D721Med (cell line): ENCODE measurements around the gene MKI67.

Source experiments
- DNase-seq: peaks from one replicate; pipeline ENCODE4 v3.0.0; 2011; ENCODE audit warnings: low spot score; ENCODE audit not compliant: insufficient read length
- FAIRE-seq: peaks from 2 replicates; lab custom pipeline; 2011; peaks lifted over from hg19 to GRCh38; lab: Jason Lieb, UNC
- CTCF ChIP-seq: IDR thresholded peaks from 2 replicates; pipeline ENCODE4 v1.5.1; 2012; ENCODE audit warnings: mild to moderate bottlenecking, control low read depth; ENCODE audit not compliant: insufficient read depth; ENCODE audit errors: missing control alignments

Gene MKI67

DNA sequence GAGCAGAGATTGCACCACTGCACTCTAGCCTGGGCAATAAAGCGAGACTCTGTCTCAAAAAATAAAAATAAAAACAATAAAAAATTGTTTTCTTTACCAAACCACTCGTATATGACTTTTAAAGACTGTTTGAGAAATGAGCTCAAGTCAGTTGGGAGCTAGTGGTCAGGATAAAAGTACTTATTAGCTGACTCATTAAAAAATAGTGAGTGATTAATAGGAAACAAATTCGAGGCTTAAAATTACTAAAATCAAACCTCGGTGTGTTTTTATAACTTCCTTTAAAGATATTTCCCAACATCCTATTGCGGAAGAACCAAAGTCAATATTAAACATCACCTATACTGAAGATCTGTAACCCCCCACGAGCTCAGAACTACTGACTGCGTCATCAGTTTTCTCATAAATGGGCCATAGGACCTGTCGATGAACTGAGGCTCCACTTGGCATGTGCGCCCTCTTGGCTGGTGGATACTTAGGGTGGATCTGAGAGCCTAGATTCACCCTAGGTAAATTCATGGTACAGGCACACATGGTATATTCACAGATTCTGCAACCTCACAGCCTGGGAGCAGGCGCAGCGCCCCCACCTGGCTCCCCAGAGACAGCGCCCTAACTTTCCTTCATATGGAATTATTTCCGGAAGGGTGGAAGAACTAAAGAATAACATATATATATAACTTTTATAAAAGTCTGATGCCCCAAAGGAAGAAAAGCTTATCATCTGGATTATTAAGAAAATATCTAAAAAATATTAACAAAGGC is 9.2 kb downstream of the MKI67 start:
- FAIRE-seq (no peak), DNase-seq (no peak)
- TF ChIP-seq CTCF: no peak

DNA sequence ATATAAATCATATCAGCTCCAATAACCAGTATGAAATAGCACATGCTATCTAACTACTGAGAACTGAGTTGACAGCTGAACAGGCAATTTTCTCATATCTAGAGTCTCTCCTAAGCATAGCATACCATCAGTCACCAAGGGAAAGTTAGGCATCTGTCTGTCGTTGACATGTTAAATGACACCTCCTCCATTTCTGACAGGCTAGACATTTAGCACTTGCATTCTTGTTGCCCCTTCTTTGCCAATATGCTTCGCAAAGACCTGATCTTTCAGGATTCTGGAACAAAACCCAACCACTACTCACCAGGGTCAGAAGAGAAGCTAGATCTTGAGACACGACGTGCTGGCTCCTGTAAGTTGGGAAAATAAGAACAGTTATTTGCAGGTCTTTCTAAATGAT is 10.0 kb downstream of the MKI67 start:
- DNase-seq (no peak), FAIRE-seq (no peak)
- TF ChIP-seq CTCF: no peak

DNA sequence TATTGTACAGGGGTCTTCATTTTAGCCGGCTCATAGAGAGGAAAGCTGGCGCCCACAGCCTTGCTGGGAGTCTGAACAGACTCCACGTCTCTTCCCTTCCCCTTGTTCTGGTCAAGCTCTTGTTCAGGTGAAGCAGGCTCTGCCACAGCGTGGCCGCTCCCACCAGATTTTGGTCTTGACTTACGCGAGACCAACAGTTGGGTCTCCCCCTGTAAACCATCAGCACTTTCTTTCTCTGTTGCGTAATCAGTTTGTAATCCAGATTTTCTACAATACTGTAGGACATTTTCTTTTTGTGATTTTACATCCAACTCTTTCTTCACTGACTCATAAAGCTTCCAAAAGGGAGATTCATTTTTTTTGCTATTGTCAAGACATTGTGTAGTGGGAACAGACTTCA is 10.9 kb downstream of the MKI67 start:
- no peak for DNase-seq
- no peak for FAIRE-seq
- no peak for TF ChIP-seq CTCF

DNA sequence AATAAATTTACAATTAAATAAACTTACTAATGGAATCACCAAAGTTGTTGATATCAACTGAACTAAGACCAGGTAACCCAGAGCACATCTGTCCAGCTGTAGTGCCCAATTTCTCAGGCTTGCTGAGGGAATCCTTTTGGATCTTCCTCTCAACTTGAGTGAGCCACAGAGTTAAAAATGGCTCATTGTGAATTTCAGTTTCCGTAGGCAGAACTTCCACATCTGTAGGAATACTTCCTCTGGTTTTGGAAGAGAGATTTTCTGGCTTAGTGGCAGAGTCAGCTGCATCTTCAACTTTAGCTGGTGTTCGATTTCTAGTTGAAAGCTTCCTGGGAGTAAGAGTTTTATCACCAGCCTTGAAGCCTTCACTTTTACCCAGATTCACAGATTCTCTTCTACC is 11.3 kb downstream of the MKI67 start:
- no peak for DNase-seq
- no peak for TF ChIP-seq CTCF
- FAIRE-seq: no peak

- FAIRE-seq: no peak
- TF ChIP-seq CTCF: no peak
These were observed 13.2 kb downstream of the MKI67 start for GRCh38 chr10:128113026-128113425.

DNA sequence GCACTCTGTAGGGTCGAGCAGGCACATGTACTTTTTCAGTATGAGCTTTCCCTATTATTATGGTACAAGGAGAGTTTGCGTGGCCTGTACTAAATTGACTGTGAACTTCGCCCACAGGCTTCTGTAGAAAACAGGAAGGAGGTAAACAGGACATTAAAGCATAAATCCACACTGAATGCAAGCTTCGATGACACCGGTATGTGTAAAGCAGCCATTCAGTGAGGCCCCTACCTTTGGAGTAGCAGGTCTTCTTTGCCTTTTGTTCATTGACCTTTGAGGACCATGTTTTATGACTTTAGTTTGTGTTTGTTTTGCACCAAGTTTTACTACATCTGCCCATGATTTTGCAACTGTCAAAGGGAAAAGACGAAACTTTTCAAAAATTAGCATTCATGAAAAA is 14.5 kb downstream of the MKI67 start:
- FAIRE-seq (no peak), DNase-seq (no peak)
- no peak for TF ChIP-seq CTCF

More at GRCh38 chr10:128113026-128113425, 13.2 kb downstream of the MKI67 start:
- no peak for DNase-seq

- no peak for DNase-seq
- no peak for TF ChIP-seq CTCF
- FAIRE-seq: no peak
These were observed 15.9 kb downstream of the MKI67 start for GRCh38 chr10:128110339-128110738.
